ENCODE data around the gene PNKD.
"Not testable (repeated sequence)": the region's sequence is repeated elsewhere in the genome, so short reads cannot be mapped to it uniquely, and the experiment has no call there.

- TF ChIP-seq CTCF (conservative IDR thresholded peaks at IDR 0.05; ENCODE audit: low read depth in 2 of 2); CREB1 (CRISPR knock-in tag; IDR thresholded peaks at IDR 0.05; ENCODE audit: low read depth): not testable (repeated sequence)
Measured at GRCh38 chr2:218314764-218315163, 44.4 kb downstream of the PNKD start.
